GM18505 (cell line): ENCODE measurements around the gene ZFP3.
"Not testable (repeated sequence)": the region's sequence is repeated elsewhere in the genome, so short reads cannot be mapped to it uniquely, and the experiment has no call there.

Experiments
- ATAC-seq: cut with Tn5 transposase; IDR thresholded peaks from one replicate; pipeline ENCODE4 v1.9.1; 2021; ENCODE audit not compliant: unreplicated experiment
- POLR2A ChIP-seq: IDR thresholded peaks from 4 replicates; pipeline ENCODE4 v1.6.1; 2011; ENCODE audit warnings: borderline replicate concordance; ENCODE audit not compliant: insufficient read depth, insufficient read length; ENCODE audit errors: extremely low read depth

ZFP3 gene

GRCh38 chr17:5047446-5047845 is 30.8 kb upstream of the ZFP3 start:
- no peak for ATAC-seq
- no peak for TF ChIP-seq POLR2A

DNA sequence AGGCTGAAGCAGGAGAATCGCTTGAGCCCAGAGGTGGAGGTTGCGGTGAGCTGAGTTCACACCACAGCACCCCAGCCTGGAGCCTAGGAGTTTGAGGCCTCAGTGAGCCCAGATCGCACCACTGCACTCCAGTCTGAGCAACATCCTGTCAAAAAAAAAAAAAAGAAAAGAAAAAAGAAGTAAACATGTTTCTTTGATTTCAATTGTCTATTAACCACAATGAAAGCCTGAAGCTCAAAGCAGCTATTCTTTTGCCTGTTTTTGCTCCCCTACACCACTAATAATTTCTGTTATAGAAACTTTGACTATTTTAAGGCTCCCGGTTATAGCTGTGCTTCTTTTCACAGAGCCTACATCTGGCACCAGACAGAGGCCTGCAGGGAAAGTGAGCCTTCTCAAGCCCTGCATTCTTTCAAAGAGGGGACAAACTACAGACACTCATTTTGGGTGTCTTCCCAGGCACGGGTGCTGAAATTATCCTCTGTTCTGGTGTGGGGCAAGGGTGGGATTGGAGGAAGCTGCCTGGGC is 28.9 kb upstream of the ZFP3 start:
- ATAC-seq: no peak
- no peak for TF ChIP-seq POLR2A

DNA sequence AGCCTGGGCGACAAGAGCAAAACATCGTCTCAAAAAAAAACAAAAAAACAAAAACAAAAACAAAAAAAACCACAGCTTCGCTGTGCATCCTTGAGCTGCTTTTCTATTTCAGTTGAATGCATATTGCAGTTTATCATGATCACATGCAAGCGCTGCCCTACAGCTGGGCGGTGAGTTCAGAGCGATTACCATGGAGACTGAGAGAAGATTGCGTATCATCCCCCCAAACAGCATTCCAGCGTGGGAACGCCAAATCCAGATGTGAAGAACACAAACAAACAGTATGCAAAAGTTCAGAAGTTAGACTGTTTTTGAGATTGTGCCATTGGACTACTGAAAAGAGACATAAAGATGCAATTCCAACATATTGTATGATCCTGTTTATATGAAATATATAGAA is 28.0 kb upstream of the ZFP3 start:
- no peak for TF ChIP-seq POLR2A
- no peak for ATAC-seq

DNA sequence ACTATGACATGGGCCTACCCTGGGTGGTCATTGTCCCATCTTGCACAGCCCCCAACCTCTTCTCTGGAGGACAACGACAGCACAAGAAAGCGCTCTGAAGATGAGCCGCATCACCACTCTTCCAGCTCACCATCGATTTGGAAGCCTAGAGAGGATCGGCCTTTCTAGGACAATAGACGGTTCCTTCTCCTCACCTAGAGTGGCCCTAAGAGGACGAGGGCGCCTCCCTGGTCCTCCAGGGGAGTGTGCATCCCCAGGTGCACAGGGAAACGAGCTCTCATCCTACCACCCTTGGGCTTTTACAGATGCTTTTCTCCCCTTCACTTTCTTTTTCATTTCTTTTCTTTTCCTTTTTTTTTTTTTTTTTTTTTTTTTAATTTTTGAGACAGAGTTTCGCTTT is 22.7 kb upstream of the ZFP3 start:
- TF ChIP-seq POLR2A: no peak
- ATAC-seq: no peak

DNA sequence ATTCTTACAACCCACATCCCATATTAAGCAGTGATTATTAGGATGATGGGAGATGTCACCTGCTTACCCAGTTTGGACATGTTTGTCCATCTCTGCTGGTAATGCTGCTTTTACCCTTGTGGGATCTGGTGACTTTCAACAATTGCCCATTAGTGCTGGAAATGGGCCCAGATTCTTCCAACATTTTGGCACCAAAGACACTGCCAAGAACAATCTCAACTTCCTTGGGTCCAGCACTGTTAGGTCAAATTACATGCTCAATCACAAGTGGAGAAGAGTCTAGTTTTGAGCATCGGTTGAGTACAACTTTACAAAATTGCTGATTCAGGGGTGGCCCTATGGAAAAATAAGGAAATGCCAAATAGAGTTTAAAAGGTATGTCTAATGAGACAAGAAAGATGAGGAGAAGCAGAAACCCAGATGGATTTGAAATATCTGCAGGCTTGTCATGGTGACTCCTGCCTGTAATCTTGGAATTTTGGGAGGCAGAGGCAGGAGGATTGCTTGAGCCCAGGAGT is 13.0 kb upstream of the ZFP3 start:
- TF ChIP-seq POLR2A: no peak
- ATAC-seq: no peak

DNA sequence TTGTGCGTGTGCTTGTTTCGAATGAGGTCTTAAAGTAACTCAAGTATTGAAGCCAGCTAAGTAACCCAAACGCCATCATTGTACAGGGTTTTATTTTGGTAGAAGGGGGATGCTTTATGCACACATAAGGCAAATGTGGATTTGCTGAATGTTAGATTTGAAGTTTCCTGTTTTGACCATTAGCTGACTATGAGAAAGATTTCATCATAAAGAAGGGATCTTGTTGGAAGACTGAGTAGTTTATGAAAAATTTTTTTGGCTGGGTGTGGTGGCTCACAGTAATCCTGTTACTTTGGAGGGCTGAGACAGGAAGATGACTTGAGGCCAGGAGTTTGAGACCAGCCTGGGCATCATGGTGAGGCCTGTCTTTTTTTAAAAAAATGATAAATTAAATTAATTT is 10.0 kb upstream of the ZFP3 start:
- no peak for TF ChIP-seq POLR2A
- ATAC-seq: no peak

DNA sequence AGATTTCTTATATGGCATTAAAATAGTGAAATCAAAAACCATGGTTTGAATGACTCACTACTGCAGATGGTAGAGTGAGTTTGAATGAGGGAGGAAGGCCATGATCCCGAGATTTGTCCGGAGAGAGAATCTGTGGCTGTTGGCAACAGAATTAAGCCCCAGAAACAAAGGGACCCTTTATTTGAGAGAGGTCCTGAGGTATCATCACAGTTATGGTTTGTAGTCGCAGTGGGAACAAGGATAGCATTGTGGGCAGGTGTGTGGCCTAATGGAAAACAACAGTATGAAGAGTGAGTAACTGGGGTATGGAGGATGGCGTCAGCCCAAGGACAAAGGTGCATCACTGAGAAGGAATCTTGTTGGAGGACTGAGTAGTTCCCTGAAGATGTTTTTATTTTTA is 8.5 kb upstream of the ZFP3 start:
- TF ChIP-seq POLR2A: no peak
- ATAC-seq: no peak

DNA sequence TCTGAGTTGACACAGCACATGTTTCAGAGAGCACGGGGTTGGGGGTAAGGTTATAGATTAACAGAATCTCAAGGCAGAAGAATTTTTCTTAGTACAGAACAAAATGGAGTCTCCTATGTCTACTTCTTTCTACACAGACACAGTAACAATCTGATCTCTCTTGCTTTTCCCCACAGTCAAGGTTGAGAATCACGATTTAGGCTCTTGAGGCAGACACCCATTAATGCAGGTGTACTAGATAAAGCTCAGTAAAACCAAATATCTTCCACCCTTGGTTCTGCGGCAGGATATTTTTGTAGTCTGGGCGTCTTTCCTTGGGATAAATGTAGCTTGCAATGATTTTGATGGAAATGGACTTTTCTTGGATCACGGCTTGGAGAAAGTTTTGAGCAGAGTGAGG is 2.8 kb upstream of the ZFP3 start:
- ATAC-seq: not testable (repeated sequence)

GRCh38 chr17:5077275-5077674 is 992 bp upstream of the ZFP3 start:
- ATAC-seq: not testable (repeated sequence)

DNA sequence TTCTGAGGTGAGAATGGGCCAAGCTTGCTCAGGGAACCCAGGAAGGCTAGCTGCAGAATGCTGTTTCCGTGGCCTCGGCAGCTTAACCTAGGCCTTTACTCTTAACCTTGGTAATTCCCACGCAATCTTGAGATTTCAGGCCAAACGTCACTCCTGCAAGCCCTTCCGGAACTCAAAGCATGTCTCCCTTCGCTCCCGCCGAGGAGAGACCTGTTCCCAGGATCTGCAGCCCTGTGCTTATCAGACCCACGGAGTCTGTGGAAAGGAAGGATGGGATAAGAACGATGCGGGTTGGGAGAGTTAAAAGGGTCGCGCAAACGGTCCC is 524 bp upstream of the ZFP3 start:
- TF ChIP-seq POLR2A: no peak
- ATAC-seq: no peak

DNA sequence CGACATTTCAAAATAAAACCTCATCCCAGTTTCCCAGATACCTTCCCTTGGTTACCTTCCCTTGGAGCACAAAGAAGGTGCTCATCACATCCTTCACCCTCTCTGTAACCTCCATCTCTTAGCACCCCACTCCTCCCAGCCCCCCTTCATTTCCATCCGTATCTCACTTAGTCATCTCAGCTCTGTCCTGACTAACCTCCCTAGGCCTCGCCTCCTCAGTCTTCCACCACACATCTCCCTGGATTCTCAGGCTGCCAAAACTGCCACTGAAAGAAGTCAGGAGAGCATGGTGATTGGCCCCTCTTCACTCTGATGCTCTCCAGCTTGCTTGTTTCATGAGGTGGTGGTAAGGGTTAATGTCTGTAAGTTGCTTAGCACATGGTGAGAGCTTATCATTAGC is 2.3 kb downstream of the ZFP3 start:
- no peak for TF ChIP-seq POLR2A
- no peak for ATAC-seq

DNA sequence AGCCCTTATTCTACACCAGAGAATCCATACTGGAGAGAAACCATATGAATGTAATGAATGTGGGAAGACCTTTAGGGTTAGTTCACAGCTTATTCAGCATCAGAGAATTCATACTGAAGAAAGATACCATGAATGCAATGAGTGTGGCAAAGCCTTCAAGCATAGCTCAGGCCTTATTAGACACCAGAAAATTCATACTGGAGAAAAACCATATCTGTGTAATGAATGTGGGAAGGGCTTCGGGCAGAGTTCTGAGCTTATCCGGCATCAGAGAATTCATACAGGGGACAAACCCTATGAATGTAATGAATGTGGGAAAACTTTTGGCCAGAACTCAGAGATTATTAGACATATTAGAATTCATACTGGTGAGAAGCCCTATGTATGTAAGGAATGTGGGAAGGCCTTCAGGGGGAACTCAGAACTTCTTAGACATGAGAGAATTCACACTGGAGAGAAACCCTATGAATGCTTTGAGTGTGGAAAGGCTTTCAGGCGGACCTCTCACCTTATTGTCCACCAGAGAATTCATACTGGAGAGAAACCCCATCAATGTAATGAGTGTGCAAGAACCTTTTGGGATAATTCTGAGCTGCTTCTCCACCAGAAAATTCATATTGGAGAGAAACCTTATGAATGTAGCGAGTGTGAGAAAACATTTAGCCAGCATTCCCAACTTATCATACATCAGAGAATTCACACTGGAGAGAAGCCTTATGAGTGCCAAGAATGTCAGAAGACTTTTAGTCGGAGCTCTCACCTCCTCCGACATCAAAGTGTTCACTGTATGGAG is 14.1 kb downstream of the ZFP3 start:
- TF ChIP-seq POLR2A: no peak
- ATAC-seq: no peak

GRCh38 chr17:5096731-5097100 is 18.4 kb downstream of the ZFP3 start:
- ATAC-seq: no peak
- no peak for TF ChIP-seq POLR2A

GRCh38 chr17:5097101-5097834 is 19.0 kb downstream of the ZFP3 start:
- ATAC-seq: no peak
- TF ChIP-seq POLR2A: no peak
